Muscle of back (tissue), 11 donors: ENCODE data around the gene PPFIA3. TPM values are rescaled to one million over a fixed set of nuclear protein-coding genes. Genes with fewer than 3 reads are reported as not detected.

ENCODE experiments used
- DNase-seq, 3 donors: peaks; one replicate each; pipeline versions ENCODE4 v3.0.0 to v3.0.0-alpha.2; 2013
- polyA plus RNA-seq, 10 donors: library from polyadenylated mRNA; unstranded; fragments of 120-200 nt; gene quantifications; one replicate each; pipeline ENCODE4 v1.2.1, GENCODE V29; 2013; ENCODE audit not compliant: insufficient read length in 10 of 10

The PPFIA3 gene
- polyA plus RNA-seq, 10 donors: 3.4 to 11.9 (median 6.6) TPM

- DNase-seq: peak; percentile 92 to 96 (median 93)
Observed at GRCh38 chr19:49148784-49149651, 29.7 kb downstream of the PPFIA3 start.

GRCh38 chr19:49149652-49150105 is 30.3 kb downstream of the PPFIA3 start:
- peak; percentile 87 to 96 (median 91) for DNase-seq

GRCh38 chr19:49150106-49150943 is 31.0 kb downstream of the PPFIA3 start:
- DNase-seq: peak; percentile 88 to 98 (median 91)

GRCh38 chr19:49150944-49151243 is 31.6 kb downstream of the PPFIA3 start:
- no peak for DNase-seq

GRCh38 chr19:49151267-49152118 is 32.1 kb downstream of the PPFIA3 start:
- DNase-seq: peak in 2 of 3 donors; percentile 62 to 85

- DNase-seq: no peak
Observed at GRCh38 chr19:49152119-49152550, 32.8 kb downstream of the PPFIA3 start.

GRCh38 chr19:49153167-49153809 is 33.9 kb downstream of the PPFIA3 start:
- DNase-seq: no peak

GRCh38 chr19:49154279-49154678 is 34.9 kb downstream of the PPFIA3 start:
- DNase-seq: no peak

- peak in 2 of 3 donors; percentile 61 to 84 for DNase-seq
Observed at GRCh38 chr19:49155005-49155819, 35.9 kb downstream of the PPFIA3 start, which contains the start of gene HRC. Gene HRC, minus strand, starts transcription at chr19:49155396. Its CDS starts 159 bp downstream, at chr19:49155237.

- peak in 2 of 3 donors; percentile 68 to 74 for DNase-seq
Observed at GRCh38 chr19:49155820-49156346, 36.5 kb downstream of the PPFIA3 start.

GRCh38 chr19:49157445-49158224 is 38.3 kb downstream of the PPFIA3 start, which contains the start of gene TRPM4:
Gene TRPM4, plus strand, starts transcription at chr19:49157792. Its CDS starts 75 bp downstream, at chr19:49157867.
- DNase-seq: peak; percentile 88 to 95 (median 89)

GRCh38 chr19:49160450-49161189 is 41.3 kb downstream of the PPFIA3 start:
- DNase-seq: no peak

- no peak for DNase-seq
Observed at GRCh38 chr19:49161987-49162386, 42.6 kb downstream of the PPFIA3 start.

- peak in 1 of 3 donors; percentile 41 for DNase-seq
Observed at GRCh38 chr19:49165111-49165750, 45.9 kb downstream of the PPFIA3 start.

GRCh38 chr19:49165865-49166301 is 46.5 kb downstream of the PPFIA3 start:
- DNase-seq: peak in 1 of 3 donors; percentile 25

- no peak for DNase-seq
Observed at GRCh38 chr19:49167857-49168409, 48.6 kb downstream of the PPFIA3 start.

- no peak for DNase-seq
Observed at GRCh38 chr19:49168421-49168820, 49.1 kb downstream of the PPFIA3 start.
